Mesenteric fat pad (tissue), 1 donor: ENCODE data around the gene EFR3B. TPM values are rescaled to one million over a fixed set of nuclear protein-coding genes. Genes with fewer than 3 reads are reported as not detected.

ENCODE experiments used
- DNase-seq: peaks from one replicate; pipeline ENCODE4 v3.0.0-alpha.2; 2020; ENCODE audit warnings: low spot score
- total RNA-seq: library from RNA; stranded (reverse); fragmentation: NEBNext Ultra II Directional; extraction: Animal tissue kit (Norgen Biotek cat#: 25700); gene quantifications from one replicate; pipeline ENCODE4 v1.2.1, GENCODE V29; 2021
- donor health status: DM: yes; HTN: yes; CAD: no.

The EFR3B gene
- total RNA-seq, 1 donor from 2014 or later, result 2.0 TPM

GRCh38 chr2:25035537-25036220 is 6.2 kb upstream of the EFR3B start:
- DNase-seq, result no peak

GRCh38 chr2:25036221-25036559 is 5.7 kb upstream of the EFR3B start:
- DNase-seq, result no peak

GRCh38 chr2:25039126-25039525 is 2.8 kb upstream of the EFR3B start:
- no peak for DNase-seq

- DNase-seq, result no peak
Observed at GRCh38 chr2:25041307-25041927, 459 bp upstream of the EFR3B start.

GRCh38 chr2:25042321-25043240 is 705 bp downstream of the EFR3B start:
- DNase-seq, result no peak

GRCh38 chr2:25043241-25043867 is 1.5 kb downstream of the EFR3B start:
- no peak for DNase-seq

GRCh38 chr2:25044011-25044410 is 2.1 kb downstream of the EFR3B start:
- DNase-seq, result no peak

- no peak for DNase-seq
Observed at GRCh38 chr2:25044990-25045389, 3.1 kb downstream of the EFR3B start.

- no peak for DNase-seq
Observed at GRCh38 chr2:25049422-25049821, 7.5 kb downstream of the EFR3B start.

- no peak for DNase-seq
Observed at GRCh38 chr2:25050128-25050527, 8.3 kb downstream of the EFR3B start.

- no peak for DNase-seq
Observed at GRCh38 chr2:25053041-25053440, 11.2 kb downstream of the EFR3B start.

GRCh38 chr2:25054720-25055119 is 12.8 kb downstream of the EFR3B start:
- DNase-seq, result no peak

- DNase-seq, result no peak
Observed at GRCh38 chr2:25055376-25055920, 13.6 kb downstream of the EFR3B start.

GRCh38 chr2:25056098-25056821 is 14.4 kb downstream of the EFR3B start:
- no peak for DNase-seq

- no peak for DNase-seq
Observed at GRCh38 chr2:25062511-25062917, 20.6 kb downstream of the EFR3B start.

GRCh38 chr2:25063876-25064660 is 22.2 kb downstream of the EFR3B start:
- no peak for DNase-seq

GRCh38 chr2:25065768-25066167 is 23.9 kb downstream of the EFR3B start:
- no peak for DNase-seq

GRCh38 chr2:25066455-25066854 is 24.6 kb downstream of the EFR3B start:
- DNase-seq, result no peak

GRCh38 chr2:25068217-25068616 is 26.3 kb downstream of the EFR3B start:
- DNase-seq, result no peak

- no peak for DNase-seq
Observed at GRCh38 chr2:25071966-25072365, 30.1 kb downstream of the EFR3B start.
